HepG2 (cell line): ENCODE measurements around the gene PTH2. TPM values are rescaled to one million over a fixed set of nuclear protein-coding genes. Genes with fewer than 3 reads are reported as not detected.

ENCODE experiments used
- CEBPG ChIP-seq: IDR thresholded peaks from 2 replicates; pipeline ENCODE4 v1.6.1; 2016
- CSRNP2 ChIP-seq: sonication (generic); formaldehyde crosslinking; conservative IDR thresholded peaks from 2 replicates; pipeline ENCODE4 v1.8.0; 2022; ENCODE audit warnings: low read depth, missing genetic modification reagents
- RFX3 ChIP-seq: IDR thresholded peaks from 2 replicates; pipeline ENCODE4 v1.6.1; 2016; ENCODE audit warnings: missing biosample characterization, missing genetic modification reagents
- XRCC5 ChIP-seq: fragments of 200-400 bp; formaldehyde crosslinking; optimal IDR thresholded peaks from 2 replicates; pipeline ENCODE3; 2017; ENCODE audit warnings: mild to moderate bottlenecking, low read length
- ZNF143 ChIP-seq: sonication (generic); formaldehyde crosslinking; IDR thresholded peaks from 2 replicates; pipeline ENCODE4 v1.4.0; 2020; ENCODE audit warnings: missing genetic modification reagents
- ZNF318 ChIP-seq: sonication (generic); formaldehyde crosslinking; IDR thresholded peaks from 2 replicates; pipeline ENCODE4 v1.4.0; 2020; ENCODE audit warnings: mild to moderate bottlenecking, missing genetic modification reagents
- ZNF512 ChIP-seq: sonication (generic); formaldehyde crosslinking; IDR thresholded peaks from 2 replicates; pipeline ENCODE4 v1.4.0; 2020; ENCODE audit warnings: mild to moderate bottlenecking, missing genetic modification reagents
- ZNF577 ChIP-seq: sonication (generic); formaldehyde crosslinking; IDR thresholded peaks from 2 replicates; pipeline ENCODE4 v1.4.0; 2020; ENCODE audit warnings: mild to moderate bottlenecking, low read depth, missing genetic modification reagents, borderline replicate concordance
- ZNF609 ChIP-seq: sonication (generic); formaldehyde crosslinking; IDR thresholded peaks from 2 replicates; pipeline ENCODE4 v1.4.0; 2020; ENCODE audit warnings: mild to moderate bottlenecking, missing genetic modification reagents, borderline replicate concordance
- ZNF619 ChIP-seq: sonication (generic); formaldehyde crosslinking; IDR thresholded peaks from 2 replicates; pipeline ENCODE4 v1.4.0; 2020; ENCODE audit warnings: mild to moderate bottlenecking, missing genetic modification reagents
- ZSCAN30 ChIP-seq: sonication (generic); formaldehyde crosslinking; IDR thresholded peaks from 2 replicates; pipeline ENCODE4 v1.5.0; 2020; ENCODE audit warnings: mild to moderate bottlenecking, missing genetic modification reagents
- polyA plus RNA-seq, 8 experiments: library from polyadenylated mRNA; depleted of rRNA in 3 of 8; stranded (reverse) in 7 of 8; unstranded in 1 of 8; fragments of >200 nt; fragmentation: Illumina TruSeq in 4 of 8; extraction: Trizol in 4 of 8; gene quantifications; 2 replicates each; pipeline versions ENCODE4 v1.2.1 to v1.2.3, GENCODE V29; 2011 to 2016; ENCODE audit warnings: low read depth in 4 of 8, missing spikeins in 1 of 8, mixed read lengths in 1 of 8; ENCODE audit not compliant: insufficient read depth in 1 of 8
- total RNA-seq, 5 experiments: library from RNA; depleted of rRNA; stranded (reverse); fragments of >200 nt; fragmentation: Illumina TruSeq; extraction: Trizol; gene quantifications; 2 replicates each; pipeline ENCODE4 v1.2.3, GENCODE V29; 2016; ENCODE audit warnings: low read depth in 1 of 5

The PTH2 gene
- total and polyA plus RNA-seq, 2 of the 13 experiments (the other 11 are each of a cell fraction or from before 2014, with no cell fraction given), result not detected

DNA sequence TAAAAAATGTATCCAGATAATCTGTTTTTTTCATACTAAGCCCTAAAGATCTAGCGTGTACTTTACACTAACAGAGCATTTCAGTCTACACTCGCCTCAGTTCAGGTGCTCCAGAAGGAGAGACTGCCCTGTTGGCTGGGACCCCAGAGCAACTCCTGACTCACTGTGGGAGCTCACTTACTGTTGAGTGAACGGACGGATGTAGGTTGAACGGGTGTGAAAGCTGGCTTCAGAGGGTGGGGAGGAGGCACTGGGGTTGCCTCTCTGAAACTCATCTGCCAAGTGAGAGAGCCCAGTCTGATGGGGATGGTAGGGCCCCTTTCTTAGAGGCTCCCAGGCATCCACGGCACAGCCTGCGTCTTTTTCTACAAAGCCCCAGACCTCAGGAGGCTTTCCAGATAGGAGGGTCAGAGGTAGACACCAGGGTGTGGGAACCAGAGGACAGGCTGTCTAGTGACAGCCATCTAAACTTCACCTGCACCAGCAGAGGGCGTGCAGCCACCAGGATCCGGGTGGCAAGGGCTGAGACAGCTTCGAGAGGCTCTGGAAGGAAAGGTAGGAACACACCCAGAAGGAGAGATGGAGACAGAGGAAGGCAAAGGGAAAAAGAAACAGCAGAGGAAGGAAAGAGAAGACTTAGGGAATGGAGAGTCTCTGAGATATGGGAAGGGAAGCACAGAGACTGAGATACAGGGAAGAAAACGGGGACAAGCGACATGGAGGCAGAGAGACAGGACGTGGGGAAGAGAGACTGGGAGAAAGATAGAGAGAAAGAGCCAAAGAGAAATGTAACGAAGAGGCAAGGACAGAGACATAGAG, 31.5 kb downstream of the PTH2 start (continued):
- TF ChIP-seq RFX3 (no peak), CSRNP2 (CRISPR knock-in tag) (no peak), XRCC5 (peak; percentile 75), ZNF609 (CRISPR knock-in tag) (no peak), ZNF619 (CRISPR knock-in tag) (no peak), ZNF512 (CRISPR knock-in tag) (no peak), ZNF143 (peak; percentile 69), ZNF318 (no peak), ZSCAN30 (CRISPR knock-in tag) (no peak), CEBPG (CRISPR knock-in tag) (no peak), ZNF577 (CRISPR knock-in tag) (no peak)
